ENCODE data around the gene SCAMP4. TPM values are rescaled to one million over a fixed set of nuclear protein-coding genes. Genes with fewer than 3 reads are reported as not detected.

The SCAMP4 gene
- total RNA-seq, 1 experiment from 2014 or later: 81.3 TPM

DNA sequence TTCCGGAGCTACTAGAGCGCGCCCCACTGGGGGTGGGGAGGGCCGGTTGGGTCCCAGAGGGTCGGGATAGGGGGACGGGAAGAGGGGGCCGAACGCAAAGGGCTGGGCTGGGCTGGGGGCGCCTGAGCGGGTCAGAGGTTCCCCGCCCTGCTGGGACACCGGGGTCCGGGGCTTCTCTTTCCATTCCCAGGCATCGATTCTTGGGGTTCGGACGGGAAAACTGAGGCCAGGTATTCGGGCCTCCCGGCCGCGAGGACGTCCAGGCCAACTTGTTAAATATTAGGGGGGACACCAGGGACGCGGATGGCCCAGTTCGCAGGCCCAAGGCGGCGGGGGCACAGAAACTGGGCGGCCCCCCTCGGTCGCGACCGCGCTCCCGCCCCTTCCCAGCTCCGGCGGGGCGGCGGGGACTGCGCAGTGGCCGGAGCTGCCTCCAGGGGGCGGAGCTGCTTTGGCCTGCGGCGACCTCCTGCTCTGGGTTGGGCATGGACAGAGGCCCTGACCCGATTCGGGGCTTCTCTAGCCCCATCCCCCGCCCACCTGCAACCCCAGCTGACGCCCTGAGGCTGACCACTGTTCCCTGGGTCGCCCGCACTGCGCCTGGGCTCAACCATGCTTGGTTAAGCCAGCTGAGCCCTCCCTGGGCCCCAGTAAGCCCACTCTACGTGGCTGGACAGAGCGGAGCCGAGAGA, 40.6 kb upstream of the SCAMP4 start (continued):
- TF ChIP-seq SMAD3 (CRISPR knock-in tag; IDR thresholded peaks at IDR 0.05; ENCODE audit: borderline replicate concordance) (no peak), EMX1 (CRISPR knock-in tag; IDR thresholded peaks at IDR 0.05) (no peak), ZNF232 (CRISPR knock-in tag; IDR thresholded peaks at IDR 0.05) (peak; percentile 66; the same call in 1 of the 2 replicates), TP53 (CRISPR knock-in tag; IDR thresholded peaks at IDR 0.05) (no peak; the same call in 1 of the 2 replicates), ZBTB21 (CRISPR knock-in tag; IDR thresholded peaks at IDR 0.05; ENCODE audit: borderline replicate concordance) (no peak), NR3C1 (CRISPR knock-in tag; conservative IDR thresholded peaks at IDR 0.05; ENCODE audit: low read depth) (no peak), NR1H2 (CRISPR knock-in tag; IDR thresholded peaks at IDR 0.05) (no peak), FOXP1 (CRISPR knock-in tag; IDR thresholded peaks at IDR 0.05; ENCODE audit: borderline replicate concordance) (peak; percentile 60), CREM (CRISPR knock-in tag; IDR thresholded peaks at IDR 0.05) (no peak), ETV6 (CRISPR knock-in tag; IDR thresholded peaks at IDR 0.05) (peak; percentile 47; the same call in 1 of the 2 replicates), ZNF121 (CRISPR knock-in tag; IDR thresholded peaks at IDR 0.05) (no peak), KAT7 (CRISPR knock-in tag; IDR thresholded peaks at IDR 0.05; ENCODE audit: borderline replicate concordance) (no peak), ATF1 (CRISPR knock-in tag; IDR thresholded peaks at IDR 0.05) (no peak), ESRRA (CRISPR knock-in tag; IDR thresholded peaks at IDR 0.05; ENCODE audit: borderline replicate concordance) (no peak), SP1 (CRISPR knock-in tag; conservative IDR thresholded peaks at IDR 0.05) (peak; percentile 69)
- TF ChIP-seq, protein P1, sequence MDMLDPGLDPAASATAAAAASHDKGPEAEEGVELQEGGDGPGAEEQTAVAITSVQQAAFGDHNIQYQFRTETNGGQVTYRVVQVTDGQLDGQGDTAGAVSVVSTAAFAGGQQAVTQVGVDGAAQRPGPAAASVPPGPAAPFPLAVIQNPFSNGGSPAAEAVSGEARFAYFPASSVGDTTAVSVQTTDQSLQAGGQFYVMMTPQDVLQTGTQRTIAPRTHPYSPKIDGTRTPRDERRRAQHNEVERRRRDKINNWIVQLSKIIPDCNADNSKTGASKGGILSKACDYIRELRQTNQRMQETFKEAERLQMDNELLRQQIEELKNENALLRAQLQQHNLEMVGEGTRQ (CRISPR knock-in tag; IDR thresholded peaks at IDR 0.05): peak; percentile 25; the same call in 1 of the 2 replicates
- TF ChIP-seq, protein P2, sequence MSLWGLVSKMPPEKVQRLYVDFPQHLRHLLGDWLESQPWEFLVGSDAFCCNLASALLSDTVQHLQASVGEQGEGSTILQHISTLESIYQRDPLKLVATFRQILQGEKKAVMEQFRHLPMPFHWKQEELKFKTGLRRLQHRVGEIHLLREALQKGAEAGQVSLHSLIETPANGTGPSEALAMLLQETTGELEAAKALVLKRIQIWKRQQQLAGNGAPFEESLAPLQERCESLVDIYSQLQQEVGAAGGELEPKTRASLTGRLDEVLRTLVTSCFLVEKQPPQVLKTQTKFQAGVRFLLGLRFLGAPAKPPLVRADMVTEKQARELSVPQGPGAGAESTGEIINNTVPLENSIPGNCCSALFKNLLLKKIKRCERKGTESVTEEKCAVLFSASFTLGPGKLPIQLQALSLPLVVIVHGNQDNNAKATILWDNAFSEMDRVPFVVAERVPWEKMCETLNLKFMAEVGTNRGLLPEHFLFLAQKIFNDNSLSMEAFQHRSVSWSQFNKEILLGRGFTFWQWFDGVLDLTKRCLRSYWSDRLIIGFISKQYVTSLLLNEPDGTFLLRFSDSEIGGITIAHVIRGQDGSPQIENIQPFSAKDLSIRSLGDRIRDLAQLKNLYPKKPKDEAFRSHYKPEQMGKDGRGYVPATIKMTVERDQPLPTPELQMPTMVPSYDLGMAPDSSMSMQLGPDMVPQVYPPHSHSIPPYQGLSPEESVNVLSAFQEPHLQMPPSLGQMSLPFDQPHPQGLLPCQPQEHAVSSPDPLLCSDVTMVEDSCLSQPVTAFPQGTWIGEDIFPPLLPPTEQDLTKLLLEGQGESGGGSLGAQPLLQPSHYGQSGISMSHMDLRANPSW (CRISPR knock-in tag; conservative IDR thresholded peaks at IDR 0.05; ENCODE audit: low read depth): no peak
- TF ChIP-seq, protein P3, sequence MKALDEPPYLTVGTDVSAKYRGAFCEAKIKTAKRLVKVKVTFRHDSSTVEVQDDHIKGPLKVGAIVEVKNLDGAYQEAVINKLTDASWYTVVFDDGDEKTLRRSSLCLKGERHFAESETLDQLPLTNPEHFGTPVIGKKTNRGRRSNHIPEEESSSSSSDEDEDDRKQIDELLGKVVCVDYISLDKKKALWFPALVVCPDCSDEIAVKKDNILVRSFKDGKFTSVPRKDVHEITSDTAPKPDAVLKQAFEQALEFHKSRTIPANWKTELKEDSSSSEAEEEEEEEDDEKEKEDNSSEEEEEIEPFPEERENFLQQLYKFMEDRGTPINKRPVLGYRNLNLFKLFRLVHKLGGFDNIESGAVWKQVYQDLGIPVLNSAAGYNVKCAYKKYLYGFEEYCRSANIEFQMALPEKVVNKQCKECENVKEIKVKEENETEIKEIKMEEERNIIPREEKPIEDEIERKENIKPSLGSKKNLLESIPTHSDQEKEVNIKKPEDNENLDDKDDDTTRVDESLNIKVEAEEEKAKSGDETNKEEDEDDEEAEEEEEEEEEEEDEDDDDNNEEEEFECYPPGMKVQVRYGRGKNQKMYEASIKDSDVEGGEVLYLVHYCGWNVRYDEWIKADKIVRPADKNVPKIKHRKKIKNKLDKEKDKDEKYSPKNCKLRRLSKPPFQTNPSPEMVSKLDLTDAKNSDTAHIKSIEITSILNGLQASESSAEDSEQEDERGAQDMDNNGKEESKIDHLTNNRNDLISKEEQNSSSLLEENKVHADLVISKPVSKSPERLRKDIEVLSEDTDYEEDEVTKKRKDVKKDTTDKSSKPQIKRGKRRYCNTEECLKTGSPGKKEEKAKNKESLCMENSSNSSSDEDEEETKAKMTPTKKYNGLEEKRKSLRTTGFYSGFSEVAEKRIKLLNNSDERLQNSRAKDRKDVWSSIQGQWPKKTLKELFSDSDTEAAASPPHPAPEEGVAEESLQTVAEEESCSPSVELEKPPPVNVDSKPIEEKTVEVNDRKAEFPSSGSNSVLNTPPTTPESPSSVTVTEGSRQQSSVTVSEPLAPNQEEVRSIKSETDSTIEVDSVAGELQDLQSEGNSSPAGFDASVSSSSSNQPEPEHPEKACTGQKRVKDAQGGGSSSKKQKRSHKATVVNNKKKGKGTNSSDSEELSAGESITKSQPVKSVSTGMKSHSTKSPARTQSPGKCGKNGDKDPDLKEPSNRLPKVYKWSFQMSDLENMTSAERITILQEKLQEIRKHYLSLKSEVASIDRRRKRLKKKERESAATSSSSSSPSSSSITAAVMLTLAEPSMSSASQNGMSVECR (CRISPR knock-in tag; IDR thresholded peaks at IDR 0.05; ENCODE audit: borderline replicate concordance): 0 out of 2 replicates have a peak, but pooled peaks have one; percentile 14
- TF ChIP-seq, protein P4, sequence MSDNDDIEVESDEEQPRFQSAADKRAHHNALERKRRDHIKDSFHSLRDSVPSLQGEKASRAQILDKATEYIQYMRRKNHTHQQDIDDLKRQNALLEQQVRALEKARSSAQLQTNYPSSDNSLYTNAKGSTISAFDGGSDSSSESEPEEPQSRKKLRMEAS (CRISPR knock-in tag; IDR thresholded peaks at IDR 0.05): no peak
- TF ChIP-seq, protein P5, sequence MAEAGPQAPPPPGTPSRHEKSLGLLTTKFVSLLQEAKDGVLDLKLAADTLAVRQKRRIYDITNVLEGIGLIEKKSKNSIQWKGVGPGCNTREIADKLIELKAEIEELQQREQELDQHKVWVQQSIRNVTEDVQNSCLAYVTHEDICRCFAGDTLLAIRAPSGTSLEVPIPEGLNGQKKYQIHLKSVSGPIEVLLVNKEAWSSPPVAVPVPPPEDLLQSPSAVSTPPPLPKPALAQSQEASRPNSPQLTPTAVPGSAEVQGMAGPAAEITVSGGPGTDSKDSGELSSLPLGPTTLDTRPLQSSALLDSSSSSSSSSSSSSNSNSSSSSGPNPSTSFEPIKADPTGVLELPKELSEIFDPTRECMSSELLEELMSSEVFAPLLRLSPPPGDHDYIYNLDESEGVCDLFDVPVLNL (CRISPR knock-in tag; IDR thresholded peaks at IDR 0.05; ENCODE audit: borderline replicate concordance, low read depth): no peak
- TF ChIP-seq, protein P6, sequence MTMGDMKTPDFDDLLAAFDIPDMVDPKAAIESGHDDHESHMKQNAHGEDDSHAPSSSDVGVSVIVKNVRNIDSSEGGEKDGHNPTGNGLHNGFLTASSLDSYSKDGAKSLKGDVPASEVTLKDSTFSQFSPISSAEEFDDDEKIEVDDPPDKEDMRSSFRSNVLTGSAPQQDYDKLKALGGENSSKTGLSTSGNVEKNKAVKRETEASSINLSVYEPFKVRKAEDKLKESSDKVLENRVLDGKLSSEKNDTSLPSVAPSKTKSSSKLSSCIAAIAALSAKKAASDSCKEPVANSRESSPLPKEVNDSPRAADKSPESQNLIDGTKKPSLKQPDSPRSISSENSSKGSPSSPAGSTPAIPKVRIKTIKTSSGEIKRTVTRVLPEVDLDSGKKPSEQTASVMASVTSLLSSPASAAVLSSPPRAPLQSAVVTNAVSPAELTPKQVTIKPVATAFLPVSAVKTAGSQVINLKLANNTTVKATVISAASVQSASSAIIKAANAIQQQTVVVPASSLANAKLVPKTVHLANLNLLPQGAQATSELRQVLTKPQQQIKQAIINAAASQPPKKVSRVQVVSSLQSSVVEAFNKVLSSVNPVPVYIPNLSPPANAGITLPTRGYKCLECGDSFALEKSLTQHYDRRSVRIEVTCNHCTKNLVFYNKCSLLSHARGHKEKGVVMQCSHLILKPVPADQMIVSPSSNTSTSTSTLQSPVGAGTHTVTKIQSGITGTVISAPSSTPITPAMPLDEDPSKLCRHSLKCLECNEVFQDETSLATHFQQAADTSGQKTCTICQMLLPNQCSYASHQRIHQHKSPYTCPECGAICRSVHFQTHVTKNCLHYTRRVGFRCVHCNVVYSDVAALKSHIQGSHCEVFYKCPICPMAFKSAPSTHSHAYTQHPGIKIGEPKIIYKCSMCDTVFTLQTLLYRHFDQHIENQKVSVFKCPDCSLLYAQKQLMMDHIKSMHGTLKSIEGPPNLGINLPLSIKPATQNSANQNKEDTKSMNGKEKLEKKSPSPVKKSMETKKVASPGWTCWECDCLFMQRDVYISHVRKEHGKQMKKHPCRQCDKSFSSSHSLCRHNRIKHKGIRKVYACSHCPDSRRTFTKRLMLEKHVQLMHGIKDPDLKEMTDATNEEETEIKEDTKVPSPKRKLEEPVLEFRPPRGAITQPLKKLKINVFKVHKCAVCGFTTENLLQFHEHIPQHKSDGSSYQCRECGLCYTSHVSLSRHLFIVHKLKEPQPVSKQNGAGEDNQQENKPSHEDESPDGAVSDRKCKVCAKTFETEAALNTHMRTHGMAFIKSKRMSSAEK (CRISPR knock-in tag; IDR thresholded peaks at IDR 0.05; ENCODE audit: borderline replicate concordance): no peak
- TF ChIP-seq, protein P7, sequence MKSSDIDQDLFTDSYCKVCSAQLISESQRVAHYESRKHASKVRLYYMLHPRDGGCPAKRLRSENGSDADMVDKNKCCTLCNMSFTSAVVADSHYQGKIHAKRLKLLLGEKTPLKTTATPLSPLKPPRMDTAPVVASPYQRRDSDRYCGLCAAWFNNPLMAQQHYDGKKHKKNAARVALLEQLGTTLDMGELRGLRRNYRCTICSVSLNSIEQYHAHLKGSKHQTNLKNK (CRISPR knock-in tag; IDR thresholded peaks at IDR 0.05): no peak
